Hypothalamus (tissue), 51 donors: ENCODE measurements around the gene NDUFA8.

Source experiments
- DNase-seq, 51 donors: peaks; one replicate each; lab custom pipeline; 2025; lab: John Stamatoyannopoulos, UW

Gene NDUFA8

DNA sequence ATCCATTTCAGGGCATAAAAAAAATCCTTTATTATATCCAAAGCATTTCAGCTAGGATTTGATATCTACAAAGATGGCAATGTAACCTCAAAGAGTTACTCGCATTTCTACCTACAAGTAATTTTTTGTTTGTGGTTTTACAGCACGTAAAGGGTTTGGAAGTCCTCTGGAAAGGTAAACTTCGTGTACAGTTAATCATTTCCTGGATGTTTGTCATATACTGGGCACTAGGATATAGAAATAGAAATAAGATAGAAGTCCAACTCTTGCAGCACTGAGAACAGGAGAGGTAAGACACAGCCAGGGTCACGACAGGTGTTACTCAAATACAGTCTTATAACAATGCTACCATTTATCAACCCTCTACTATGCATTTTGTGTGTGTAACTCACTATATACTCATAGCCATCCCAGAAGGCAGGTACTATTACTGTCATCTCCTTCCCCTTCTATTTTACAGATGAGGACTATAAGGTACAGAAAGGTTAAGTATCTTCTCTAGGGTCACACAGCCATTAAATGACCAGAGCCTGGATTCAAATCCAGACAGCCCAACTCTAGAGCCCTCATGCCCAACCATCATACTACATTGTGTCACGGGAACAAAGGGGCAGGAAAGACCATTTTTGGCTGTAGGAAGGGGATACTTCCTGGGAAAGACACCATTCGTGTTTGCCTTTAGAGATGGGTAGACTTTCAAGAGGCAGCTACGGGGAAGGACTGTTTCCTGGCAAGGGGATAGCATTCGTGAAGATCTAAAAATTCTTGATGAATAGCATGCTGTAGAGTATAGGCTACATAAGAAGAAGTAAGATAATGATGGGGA, 19.0 kb downstream of the NDUFA8 start:
- no peak for DNase-seq

- DNase-seq: peak in 1 of 51 donors; percentile 14
Measured at GRCh38 chr9:122138560-122139268, 20.9 kb downstream of the NDUFA8 start.

GRCh38 chr9:122135529-122135859, 24.1 kb downstream of the NDUFA8 start:
- no peak for DNase-seq

DNA sequence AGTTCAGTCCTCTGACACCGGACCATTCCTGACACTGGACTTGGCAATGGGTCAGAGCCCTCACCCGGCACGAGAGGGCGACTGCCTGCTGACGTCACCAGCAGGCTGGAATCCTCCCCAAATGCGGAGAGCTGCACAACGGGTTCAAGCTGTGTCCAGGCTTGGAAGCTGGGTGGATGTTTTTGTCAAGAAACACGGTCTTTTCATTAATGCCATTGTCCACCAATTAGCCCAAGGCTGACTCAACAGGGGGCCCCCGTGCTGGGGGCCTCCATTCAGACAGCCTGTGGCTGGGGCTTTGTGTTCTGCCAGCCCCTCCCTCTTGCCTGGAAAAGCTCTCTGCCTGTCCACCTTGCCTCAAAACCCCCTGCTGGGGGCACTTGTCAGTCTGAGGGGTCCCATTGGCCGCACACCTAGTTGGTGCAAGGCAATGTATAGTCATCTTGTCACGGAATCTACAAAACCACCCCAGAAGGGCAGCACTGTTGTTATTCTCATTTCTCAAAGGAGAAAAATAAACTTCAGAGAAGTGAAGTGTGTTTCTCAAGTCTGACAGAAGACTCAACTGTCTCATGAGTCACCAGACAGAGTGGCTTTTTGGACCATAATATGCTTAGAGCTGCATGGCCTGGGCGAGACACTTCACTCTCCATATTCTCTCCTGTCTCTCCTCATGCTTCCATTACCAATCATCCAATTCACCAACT, 24.6 kb downstream of the NDUFA8 start:
- peak in 2 of 51 donors; percentile 19 to 38 for DNase-seq

DNA sequence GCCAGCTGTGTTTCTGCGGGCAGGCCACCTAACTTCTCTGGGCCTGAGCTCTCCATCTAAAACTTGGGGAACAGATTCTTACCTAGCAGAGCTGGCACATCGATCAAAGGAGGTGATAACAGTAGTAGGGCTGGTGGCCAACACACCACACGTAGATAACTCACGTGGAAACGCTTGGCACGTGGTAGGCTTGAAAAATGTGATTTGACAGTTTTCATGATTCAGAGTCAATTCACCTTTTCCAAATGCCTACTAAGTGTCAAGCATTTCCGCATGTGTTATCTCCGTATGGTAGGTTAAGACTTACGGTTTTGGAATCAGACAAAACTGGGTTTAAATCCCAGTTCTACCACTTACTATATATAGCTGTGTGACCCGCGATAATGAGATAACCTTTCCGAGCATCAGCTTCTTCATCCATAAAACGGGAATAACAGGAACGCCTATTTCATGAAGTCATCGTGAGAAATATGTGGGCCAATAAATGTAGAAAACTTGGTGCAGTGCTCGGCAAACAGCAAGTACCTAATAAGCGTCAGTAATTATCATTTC, 25.5 kb downstream of the NDUFA8 start:
- no peak for DNase-seq

- no peak for DNase-seq
Measured at GRCh38 chr9:122133263-122133983, 26.2 kb downstream of the NDUFA8 start.

GRCh38 chr9:122132539-122132938, 27.0 kb downstream of the NDUFA8 start:
- DNase-seq: no peak

- peak in 11 of 51 donors; percentile 19 to 52 (median 31) for DNase-seq
Measured at GRCh38 chr9:122131401-122132001, 28.1 kb downstream of the NDUFA8 start.

DNA sequence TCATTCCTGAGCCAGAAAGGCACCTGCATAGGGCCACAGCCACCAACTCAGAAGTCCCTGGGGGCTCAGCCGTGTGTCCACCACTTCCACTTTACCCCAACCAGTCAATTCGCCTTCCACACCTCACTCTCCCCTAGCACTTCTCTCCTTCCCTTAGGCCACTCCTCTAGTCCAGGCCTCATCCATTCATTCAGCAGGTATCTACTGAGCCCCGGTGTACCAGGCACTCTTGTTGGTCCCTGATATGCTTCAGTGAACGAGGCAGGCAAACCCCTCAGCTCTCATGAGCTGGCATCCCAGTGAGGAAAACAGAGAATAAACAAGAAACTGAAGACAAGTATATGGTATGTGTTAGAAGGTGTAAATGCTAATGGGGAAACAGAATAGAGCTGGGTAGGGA, 28.7 kb downstream of the NDUFA8 start:
- DNase-seq: no peak

GRCh38 chr9:122129969-122130368, 29.6 kb downstream of the NDUFA8 start:
- no peak for DNase-seq

GRCh38 chr9:122128969-122129343, 30.6 kb downstream of the NDUFA8 start:
- no peak for DNase-seq

GRCh38 chr9:122128007-122128968, 31.3 kb downstream of the NDUFA8 start:
- DNase-seq: no peak

DNA sequence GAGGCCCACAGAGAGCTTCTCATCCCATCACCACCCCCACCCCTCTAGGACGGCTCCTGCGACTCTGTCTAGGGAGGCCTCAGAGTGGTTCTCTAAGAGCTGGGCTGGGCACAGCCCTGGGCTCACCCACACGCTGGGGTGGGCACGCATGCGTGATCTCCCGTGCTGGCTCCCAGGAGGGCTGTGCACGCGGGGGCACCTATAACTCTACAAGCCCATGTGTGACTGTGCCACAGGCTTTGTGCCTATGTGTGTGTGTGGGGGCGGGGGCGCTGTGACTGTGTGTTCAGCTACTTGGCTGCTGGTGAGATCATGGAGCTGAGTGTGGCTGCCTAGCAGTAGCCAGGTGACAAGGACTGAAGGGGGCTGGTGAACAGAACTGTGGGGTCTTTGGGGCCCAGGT, 32.2 kb downstream of the NDUFA8 start:
- DNase-seq: peak in 4 of 51 donors; percentile 24 to 79 (median 38)

DNA sequence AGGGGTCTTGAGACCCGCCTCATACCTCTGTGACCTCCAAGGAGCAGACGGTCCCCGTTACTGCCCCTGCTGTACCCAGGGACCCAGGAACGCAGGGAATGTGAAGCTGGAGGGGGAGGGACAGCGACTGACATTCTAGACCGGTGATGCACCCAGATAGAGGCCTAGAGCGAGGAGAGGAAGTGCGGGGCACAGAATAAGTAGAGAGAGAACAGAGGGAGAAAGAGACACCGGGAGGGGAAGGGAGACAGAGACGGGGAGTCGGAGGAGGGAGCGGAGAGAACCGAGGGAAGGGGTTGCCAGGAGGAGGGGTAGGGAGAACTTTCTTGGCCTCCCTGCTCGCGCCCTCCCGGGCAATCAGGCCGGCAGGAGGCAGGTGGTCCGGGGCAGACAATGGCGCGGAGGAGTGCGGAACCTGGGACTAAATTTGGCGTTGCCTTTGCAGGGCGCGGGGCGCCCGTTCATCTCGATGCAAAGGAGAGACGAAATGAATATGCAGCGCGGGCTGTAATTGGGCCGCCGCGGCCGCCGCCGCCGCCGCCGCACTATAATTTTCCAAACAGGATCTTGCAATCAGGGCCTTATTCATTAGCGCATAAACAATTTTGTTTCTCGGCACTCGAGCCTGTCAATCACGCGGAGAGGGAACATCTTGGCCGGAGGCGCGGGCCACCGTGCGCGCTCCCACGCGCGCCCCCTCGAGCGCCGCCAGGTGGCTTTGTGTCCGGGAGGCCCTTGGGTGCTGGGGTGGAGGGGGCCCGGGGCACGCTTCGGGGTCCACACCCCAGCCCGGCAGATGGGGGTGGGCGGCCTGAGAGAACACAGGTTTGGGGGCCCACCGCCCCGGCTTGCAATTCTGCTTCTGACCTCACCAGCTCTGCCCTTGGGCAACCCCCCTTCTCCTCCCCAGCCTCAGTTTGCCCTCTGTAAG, 33.0 kb downstream of the NDUFA8 start:
- peak in 3 of 51 donors; percentile 17 to 48 (median 23) for DNase-seq

DNA sequence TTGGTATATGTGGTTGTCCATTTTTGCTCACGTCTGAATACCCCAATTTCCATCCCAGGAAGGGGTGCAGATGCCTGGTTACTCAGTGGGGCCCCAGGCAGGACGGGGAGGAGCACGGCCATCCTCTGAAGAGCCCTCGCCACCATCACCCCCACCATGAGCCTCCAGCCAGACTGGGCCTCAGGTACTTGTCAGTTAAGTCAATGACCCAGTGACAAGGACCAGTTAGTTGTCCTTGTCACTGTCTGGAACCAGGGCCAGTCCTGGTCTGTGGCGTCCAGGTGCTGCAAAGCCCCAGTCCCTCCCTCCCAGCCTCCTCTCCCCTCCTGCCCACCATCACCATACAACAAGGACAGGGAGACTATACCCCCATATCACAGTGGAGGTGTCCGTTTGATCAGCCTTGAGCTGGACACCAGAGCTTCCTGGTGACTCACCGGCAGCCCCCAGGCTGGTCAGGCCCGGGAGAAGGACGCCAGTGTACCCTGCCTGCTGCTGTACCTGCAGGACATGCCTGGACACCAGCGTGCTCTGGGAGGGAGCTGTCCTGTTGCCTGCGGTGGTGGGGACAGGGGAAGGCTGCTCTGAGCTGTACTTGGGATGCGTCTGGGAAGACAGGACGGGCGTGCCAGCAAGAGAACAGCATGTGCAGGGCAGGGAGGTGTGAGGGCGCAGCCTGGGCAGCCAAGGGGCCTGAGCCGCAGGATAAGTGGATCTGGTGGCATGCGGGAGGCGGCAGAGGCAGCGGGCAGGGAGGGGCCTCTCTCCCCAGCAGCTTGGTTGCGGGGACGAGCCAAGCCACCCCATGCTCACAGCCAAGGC, 33.9 kb downstream of the NDUFA8 start:
- no peak for DNase-seq

DNA sequence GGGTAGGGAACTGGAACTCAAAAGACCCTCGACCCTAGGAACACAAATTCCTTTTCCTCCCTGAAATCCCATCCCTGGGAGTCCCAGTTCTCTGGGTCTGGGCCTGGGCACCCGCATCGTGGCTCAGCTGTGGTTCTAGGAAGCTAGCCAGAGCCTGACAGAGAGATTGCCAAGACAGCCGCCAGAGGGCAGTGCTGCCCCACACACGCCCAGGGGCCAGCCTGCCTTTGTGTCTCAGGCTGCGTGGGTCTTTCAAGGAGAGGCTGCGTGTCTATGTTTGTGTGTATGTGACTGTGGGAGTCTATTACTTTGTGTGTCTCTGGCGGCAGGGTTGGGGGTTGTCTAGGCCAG, 34.4 kb downstream of the NDUFA8 start:
- peak in 50 of 51 donors; percentile 4 to 94 (median 73) for DNase-seq

GRCh38 chr9:122124528-122124927, 35.1 kb downstream of the NDUFA8 start:
- no peak for DNase-seq
